ENCODE data around the gene KCNIP1.

GRCh38 chr5:170570476-170570875 is 66.7 kb downstream of the KCNIP1 start:
- TF ChIP-seq CTCF (CRISPR knock-in tag; IDR thresholded peaks at IDR 0.05) (no peak), ATRX (CRISPR knock-in tag; IDR thresholded peaks at IDR 0.05; ENCODE audit: borderline replicate concordance) (no peak), REST (IDR thresholded peaks at IDR 0.05; ENCODE audit: borderline replicate concordance in 1 of 2, low read depth in 1 of 2, low read length in 2 of 2) (no peak), ZKSCAN8 (CRISPR knock-in tag; IDR thresholded peaks at IDR 0.05; ENCODE audit: borderline replicate concordance) (no peak), ZNF224 (CRISPR knock-in tag; IDR thresholded peaks at IDR 0.05) (no peak), ZNF777 (CRISPR knock-in tag; IDR thresholded peaks at IDR 0.05) (no peak), PITX1 (CRISPR knock-in tag; IDR thresholded peaks at IDR 0.05) (no peak), ZNF619 (CRISPR knock-in tag; IDR thresholded peaks at IDR 0.05) (no peak), SP2 (CRISPR knock-in tag; IDR thresholded peaks at IDR 0.05) (no peak), ZNF512 (CRISPR knock-in tag; IDR thresholded peaks at IDR 0.05) (no peak), ZNF782 (CRISPR knock-in tag; IDR thresholded peaks at IDR 0.05; ENCODE audit: borderline replicate concordance) (no peak), CEBPG (CRISPR knock-in tag; IDR thresholded peaks at IDR 0.05) (no peak), JUNB (CRISPR knock-in tag; IDR thresholded peaks at IDR 0.05; ENCODE audit: borderline replicate concordance) (no peak), NFYC (CRISPR knock-in tag; IDR thresholded peaks at IDR 0.05) (no peak)

Data from HepG2 (cell line).